GM11168 (cell line): Measurements from ENCODE around the gene DMD.

ENCODE experiments used
- in situ Hi-C: fragments of 300-500 bp; cut with MboI; formaldehyde crosslinking; loops from one replicate; pipeline ENCODE4 v1.12.0; 2022; ENCODE audit warnings: low sequenced_read_pairs; ENCODE audit not compliant: unreplicated experiment

Gene DMD

DNA sequence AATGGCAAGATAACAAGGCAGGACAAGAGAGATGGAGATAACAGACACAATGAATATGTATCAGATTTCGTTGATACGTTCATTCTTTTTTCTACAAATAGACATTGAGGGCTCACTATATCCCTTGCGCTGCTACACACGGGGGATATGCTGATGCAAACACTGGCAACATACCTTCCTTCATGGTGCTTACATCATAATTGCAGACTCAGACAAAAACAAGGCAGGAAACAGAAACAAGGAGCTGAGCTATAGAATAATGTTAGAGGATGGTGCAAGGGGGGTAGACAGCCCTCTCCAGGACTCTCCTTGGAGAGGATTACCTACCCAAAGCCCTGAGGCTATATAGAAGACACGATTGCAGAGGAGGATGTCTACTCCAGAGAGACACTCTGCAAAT is 1069.5 kb downstream of the DMD start:
- in situ Hi-C loops = no loop called here

DNA sequence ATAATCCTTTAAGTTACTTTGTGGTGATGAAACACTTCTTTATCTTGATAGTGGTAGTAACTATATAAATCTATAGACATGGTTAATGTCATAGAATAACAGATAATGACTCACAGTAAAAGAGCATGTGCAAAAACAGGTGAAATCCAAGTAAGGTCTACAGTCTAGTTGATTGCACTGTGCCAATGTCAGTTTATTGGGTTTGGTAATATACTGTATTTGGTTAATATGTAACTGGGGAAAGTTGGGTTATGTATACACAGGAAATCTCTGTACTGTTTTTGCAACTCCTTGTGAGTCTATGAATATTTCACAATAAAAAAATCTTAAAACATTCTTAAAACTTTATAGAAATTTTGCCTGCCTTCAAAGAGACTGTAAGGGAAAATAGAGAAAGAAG is 1071.9 kb downstream of the DMD start:
- in situ Hi-C loops = no loop called here

DNA sequence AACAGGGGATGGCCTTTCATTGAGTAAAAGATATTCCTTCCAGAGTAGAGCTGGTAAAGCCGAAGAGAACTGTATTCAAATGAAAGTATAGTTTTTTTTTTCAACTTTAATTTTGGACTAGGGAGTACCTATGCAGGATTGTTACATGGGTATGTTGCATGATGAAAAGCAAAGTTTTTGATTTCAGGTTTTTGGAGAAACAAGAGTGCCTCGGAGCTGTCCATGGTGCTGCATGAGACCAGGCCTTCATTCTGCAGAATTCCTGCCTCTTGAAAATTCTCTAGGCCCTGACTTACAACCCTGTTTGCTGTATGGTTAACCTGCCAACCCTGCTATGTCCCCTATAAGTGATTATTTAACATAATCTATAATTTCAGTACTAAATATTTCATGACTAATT is 1073.8 kb downstream of the DMD start:
- in situ Hi-C loops = no loop called here

DNA sequence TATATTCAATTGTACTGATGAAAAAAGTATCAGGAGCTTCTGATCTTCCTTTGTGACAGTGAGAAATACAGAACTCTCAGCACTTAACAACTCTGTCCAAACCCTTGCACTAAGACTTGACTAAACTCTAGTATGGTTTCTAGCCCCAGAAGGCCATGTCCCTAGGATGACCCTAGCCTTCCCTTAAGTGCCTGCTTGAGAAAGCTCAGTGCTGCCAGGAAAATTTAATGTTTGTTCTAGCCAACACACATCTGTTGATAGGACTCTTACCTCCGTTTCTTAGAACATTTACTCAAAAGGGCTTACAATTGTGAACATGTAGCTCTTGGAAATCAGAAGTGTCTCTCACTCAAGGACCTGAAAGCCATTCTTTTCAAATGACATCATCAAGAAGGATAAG is 1084.4 kb downstream of the DMD start:
- in situ Hi-C loops = no loop called here

DNA sequence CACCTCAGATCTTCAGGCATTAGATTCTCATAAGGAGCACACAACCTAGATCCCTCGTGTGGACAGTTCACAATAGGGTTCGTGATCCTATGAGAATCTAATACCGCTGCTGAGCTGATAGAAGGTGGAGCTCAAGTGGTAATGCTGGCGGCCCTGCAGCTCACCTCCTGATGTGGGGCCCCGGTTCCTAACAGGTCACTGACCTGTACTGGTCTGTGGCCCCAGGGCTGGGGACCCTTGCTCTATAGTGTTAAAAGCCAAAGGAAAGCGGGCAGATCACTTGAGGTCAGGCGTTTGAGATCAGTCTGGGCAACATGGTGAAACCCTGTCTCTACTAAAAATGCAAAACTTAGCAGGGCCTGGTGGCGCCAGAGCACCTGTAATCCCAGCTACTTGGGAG is 1092.5 kb downstream of the DMD start:
- in situ Hi-C loops = no loop called here

DNA sequence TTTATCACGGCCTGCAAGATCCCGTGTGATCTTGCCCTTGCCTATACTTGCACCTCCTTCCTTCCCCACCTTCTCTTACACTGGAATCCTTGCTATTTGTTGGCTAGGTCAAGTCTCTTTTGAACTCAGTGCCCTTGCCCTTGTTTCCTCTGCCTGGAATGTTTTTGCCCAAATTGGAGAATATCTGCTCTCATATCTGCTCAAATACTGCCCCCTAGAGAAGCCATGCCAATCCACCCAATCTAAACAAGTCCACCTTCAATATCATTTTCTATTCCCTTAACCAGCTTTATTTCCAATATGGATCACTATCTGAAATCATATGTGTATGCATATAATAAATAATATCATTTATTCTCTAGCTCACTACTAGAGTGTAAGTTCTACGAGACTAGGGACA is 1095.3 kb downstream of the DMD start:
- in situ Hi-C loops = no loop called here

DNA sequence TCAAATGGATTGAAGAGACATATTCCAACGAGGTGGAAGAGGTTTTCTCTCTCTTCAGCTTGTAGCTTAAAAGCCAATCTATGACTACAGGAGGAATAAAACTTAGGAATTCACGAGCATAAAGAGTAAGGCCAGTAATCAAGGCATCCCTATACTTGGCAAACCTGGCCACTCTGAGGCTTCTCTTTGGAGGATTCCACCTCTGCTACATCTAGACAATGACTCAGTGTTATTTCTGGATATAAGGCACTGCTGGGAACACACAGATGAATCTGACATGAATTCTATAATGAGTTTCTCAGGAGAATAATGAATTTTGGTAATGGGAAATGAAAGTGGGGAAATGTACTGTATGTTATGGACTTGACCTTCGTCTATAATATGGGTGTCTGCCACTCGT is 1123.7 kb downstream of the DMD start:
- in situ Hi-C loops = no loop called here

DNA sequence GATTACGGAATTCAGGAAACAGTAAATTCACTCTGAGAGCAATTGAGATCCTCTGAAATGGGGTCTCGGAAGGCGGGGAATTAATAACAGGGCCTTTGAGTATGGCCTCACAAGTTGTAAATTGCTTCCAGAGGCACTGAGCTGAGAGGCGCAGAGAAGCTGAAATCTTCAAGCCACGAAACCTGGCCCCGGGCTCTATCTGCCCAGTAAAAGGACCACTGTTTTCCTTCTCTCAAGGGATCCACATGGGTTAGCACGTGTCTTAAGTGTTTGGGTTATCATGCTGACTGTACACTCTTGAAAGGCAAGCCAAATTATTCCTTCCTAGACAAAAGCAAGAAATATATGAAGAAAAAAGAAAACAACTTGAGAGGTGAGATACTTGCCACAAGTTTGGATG is 1126.6 kb downstream of the DMD start:
- in situ Hi-C loops = no loop called here

DNA sequence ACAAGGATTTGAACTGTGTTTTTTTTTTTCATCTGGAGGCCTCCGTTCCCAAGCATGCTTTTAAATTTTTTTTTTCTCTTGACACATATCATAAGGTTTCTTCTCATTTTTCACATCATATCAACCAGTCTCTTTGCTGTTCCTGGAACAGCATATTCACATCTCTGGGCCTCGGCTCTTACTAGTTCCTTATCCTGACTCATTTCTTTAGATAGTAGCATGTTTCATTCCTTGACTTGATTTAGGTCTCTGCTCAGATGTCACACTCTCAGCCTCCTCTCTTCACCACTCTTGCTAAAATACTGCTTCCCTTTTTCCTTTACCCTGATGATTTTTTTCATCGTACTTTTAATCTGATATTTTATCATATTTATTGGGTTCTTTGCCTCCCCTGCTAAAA is 1163.1 kb downstream of the DMD start:
- in situ Hi-C loops = no loop called here

DNA sequence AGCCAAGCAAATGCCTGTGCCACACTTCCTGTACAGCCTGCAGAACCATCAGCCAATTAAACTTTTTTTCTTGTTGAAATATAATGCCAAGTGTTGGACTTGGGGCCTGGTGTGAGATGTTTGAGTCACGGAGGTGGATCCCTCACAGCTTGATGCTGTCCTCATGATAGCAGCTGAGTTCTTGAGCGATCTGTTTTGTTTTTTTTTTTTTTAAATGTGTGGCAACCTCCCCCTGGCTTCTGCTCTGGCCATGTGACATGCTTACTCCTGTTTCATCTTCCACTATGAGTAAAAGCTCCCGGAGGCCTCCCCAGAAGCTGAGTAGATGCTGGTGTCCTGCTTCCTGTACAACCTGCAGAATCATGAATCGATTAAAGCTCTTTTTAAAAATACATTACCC is 1166.2 kb downstream of the DMD start:
- in situ Hi-C loops = no loop called here

DNA sequence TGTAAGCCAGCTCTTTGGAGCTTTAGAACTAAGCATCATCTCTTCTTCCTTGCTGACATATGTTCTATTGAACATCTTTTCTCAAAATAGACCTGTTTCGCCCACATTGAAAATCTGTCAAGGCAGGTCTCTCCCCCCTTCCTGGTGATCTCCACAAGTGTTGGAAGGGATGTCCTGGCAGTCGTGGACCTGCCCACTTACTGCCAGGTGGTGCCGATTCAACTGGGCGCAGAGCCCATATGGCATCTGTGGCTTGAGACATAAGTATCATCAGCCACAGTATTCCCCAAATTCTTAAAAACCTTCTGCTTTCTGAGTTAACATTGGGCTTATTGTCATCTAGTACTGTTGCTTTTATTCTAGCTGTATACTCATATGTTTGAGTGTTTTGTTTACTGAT is 1170.2 kb downstream of the DMD start:
- in situ Hi-C loops = no loop called here

DNA sequence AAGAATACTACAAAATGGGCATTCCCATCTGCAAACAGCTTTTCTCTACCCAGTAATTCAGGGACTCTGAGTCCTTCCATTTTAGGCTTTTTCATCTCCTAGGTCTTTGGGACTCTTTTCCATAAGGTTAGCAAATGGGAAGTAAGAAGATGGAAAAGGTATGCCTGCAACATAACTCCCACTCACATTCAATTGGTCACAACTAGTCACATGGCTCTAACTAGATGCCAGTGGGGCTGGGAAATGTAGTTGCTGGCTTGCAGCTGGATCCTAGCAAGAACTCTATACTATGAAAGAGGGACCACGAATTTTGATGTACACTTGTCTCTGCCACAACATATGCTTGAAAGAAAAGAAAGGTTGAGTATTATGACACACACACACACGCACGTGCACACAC is 1184.6 kb downstream of the DMD start:
- in situ Hi-C loops = no loop called here

DNA sequence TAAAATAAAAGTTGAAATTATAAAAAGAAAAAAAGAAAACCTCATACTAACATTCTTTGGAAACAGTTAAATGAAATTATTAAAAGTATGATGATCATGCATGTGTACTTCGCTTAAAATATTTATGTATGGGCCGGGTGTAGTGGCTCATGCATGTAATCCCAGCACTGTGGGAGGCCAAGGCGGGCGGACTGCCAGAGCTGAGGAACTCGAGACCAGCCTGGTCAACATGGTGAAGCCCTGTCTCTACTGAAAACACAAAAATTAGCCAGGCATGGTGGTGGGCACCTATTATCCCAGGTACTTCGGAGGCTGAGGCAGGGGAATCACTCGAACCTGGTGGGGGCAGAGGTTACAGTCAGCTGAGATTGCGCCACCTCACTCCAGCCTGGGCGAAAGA is 1187.3 kb downstream of the DMD start:
- in situ Hi-C loops = no loop called here

DNA sequence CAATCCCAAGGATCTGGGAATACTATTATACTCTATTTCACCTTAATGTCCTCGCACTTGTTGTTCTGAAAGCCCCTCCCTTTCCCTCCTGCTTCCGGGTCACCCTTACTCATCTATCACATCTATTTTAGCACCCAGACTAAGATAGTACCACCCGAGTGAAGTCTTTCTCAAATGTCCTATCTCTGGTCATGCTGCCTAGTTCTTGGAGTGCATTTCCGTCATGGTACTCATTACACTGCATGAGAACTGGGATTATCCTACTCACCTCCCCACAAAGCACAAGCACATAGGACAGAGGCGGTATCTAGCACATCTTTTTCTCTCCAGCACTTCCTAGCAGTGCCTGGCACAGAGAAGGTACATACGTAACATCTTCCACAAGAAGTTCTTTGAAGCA is 1195.2 kb downstream of the DMD start:
- in situ Hi-C loops = no loop called here

DNA sequence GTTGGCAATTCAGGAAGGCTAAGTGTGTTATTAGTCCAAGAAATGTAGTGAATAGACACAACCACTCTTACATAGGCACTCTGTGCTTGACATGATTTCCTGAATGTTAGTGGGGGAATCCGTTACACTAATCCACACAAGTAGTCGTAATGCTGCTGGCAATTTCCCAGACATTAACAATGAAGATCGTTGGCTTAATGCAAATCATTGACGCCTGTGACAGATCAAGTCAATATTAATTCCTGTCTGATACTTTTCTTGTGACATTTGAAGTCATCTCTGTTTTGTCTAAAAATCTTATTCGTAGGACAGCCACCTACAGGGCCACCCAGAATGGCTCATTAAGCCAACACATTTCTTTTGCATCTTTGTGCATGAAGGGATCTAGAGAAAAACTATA is 1200.4 kb downstream of the DMD start:
- in situ Hi-C loops = no loop called here

DNA sequence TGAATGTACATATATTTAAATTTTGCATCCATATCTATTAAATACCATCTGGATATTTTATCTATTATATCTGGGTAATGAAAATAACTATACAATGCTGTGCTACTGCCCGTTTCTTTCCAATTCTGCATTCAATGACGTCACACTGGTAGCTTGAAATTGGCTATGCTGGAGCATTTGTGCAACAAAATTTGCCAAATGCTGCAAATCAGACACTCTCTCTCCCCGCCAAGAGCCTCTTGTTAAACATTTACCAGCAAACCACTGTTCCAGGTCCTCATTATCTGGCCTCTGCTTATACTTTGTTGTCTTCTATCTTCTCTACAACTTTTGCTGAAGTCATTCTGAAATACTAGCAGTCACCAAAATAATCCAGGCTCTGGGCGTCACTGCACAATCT is 1201.1 kb downstream of the DMD start:
- in situ Hi-C loops = no loop called here

DNA sequence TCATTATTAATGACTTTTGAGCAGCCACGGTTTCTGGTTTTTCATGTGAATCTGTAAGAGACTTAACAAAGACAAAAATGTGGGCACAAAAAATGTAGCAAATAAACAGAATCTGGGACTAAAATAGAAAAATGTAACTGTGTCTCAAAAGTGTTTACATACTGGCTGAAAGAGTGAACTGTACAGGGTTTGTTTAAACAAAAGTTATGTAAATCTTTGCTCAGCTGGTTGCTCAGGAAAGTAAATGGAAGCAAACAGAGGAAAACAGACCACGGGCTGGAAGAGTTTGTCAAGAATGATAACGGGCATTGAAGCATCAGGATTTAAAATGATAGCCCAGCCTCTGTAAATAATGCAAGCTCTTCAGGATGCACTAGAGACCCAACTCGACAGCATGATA is 1217.7 kb downstream of the DMD start:
- in situ Hi-C loops = no loop called here

DNA sequence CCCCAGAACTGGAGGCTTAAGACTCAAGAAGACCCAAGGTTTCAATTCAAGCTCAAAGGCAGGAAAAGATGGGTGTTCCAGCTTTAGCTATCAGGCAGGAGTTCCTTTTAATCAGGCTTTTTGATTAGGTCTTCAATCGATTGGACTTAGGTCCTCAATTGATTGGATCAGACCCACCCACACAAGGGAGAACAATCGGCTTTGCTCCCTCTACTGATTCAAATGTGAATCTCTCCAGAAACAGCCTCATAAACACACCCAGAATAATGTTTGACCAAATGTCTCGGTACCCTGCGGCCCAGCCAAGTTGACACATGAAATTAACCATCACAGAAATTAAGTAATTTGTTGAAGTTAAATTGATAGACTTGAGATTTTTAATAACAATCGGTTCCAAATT is 1222.4 kb downstream of the DMD start:
- in situ Hi-C loops = no loop called here

DNA sequence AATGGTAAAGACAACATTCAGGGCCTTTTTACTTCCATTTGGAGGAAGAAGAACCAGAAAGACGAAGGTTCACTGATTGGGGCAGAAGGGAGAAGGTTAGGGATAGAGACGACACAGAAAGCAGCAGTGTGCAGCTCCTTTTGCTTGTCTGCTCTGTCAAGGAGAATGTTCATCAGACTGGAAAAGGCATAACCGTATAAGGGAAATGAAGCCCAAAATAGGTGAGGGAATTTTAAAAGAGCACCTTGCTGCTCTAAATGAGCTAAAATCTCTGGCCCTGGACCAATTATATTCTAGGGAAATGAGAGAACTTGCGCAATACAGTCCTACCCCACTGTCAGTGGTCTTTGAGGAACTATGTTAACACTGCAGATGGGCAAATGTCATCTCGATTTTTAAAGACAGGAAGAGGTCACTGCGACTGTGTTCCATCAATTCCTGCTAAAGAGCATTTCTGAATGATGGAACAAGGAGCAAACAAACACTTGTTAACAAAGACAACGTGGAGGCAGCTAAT is 1229.7 kb downstream of the DMD start:
- in situ Hi-C loops = no loop called here

DNA sequence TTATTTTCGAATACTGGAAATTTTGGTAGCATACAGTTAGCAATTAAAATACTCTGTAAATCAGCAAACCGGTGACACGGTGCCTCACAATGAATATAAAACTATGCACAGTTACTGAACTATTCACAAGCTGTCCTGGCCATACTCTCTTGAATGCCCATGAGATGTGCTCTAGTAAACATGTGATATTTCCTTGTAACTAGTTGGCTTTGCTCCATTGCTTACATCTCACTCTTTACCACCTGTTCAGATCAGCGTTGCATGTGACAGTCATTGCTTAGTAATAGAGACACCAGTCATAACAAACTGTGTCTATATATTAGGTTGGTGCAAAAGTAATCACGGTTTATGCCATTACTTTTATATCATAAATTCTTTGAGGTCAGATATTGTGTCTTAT is 1241.6 kb downstream of the DMD start:
- in situ Hi-C loops = no loop called here

DNA sequence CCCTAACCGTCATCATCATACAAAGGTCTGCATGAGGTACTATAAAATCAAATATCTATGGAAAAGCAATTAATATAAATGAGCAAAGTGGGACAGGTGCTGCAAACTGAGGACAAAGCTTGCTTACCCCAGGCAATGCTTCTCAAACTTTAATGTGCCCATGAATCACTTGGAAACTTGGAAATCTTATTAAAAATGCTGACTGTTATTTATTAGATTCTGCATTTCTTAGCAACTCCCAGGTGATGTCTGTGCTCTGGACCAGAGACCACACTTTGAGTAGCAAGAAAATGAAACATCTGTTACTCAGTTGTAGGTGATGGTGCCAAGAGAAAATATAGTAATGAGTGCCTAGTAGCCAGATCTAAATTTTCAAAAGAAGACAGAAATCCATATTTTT is 1249.1 kb downstream of the DMD start:
- in situ Hi-C loops = no loop called here

DNA sequence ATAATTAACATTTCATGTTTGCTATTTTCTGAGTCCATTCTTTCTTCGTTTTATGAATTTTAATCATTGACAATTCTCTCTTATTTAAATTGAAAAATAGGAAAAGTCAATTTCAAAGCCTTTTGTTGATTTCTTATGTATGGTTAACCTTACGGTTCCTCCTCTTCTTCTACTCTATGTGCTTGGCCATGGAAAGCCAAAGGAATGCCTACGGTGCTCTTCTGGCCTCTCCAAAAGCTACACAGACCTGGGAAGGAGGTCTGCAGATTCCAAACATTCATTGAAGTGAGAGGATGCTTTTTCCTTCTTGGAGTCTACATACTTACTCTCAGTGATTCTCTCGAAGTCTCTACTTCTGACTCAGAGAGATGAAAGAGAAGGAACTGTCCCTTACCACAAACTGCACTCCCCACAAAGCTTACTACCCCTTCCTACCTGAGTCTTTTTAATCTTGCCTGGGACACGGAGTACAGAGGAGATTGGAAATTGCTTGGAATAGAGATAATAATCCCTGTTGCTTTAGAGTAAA is 1276.4 kb downstream of the DMD start:
- in situ Hi-C loops = no loop called here

DNA sequence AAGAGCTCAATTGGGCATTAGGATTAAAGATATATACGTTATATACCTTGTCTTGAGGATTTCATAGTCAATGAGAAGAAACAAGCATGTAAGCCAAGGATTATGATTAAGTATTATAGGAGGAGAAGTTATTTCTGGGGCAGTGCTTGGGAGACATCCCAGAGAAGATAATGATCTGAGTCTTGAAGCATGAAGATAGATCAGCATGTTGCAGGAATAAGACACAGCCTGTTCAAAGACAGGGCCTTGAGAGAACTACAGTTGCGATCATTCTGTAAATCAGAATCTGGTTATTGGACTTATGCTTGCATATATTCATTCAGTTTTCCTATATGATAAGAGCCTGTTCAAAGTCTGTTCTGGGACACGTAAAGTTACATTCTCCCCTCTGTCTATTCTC is 1277.3 kb downstream of the DMD start:
- in situ Hi-C loops = no loop called here
